Stimulated activated CD8-positive, alpha-beta memory T cell treated with anti-CD3 and anti-CD28 coated beads, Interleukin-12 subunit alpha, Interleukin-12 subunit beta, amount 100 ng/mL, for 24 hours (primary cell): ENCODE results near the gene ANKDD1A.

ENCODE experiments used
- DNase-seq: peaks from one replicate; pipeline ENCODE4 v3.0.0-alpha.2; 2020; ENCODE audit errors: extremely low read depth

Gene ANKDD1A

DNA sequence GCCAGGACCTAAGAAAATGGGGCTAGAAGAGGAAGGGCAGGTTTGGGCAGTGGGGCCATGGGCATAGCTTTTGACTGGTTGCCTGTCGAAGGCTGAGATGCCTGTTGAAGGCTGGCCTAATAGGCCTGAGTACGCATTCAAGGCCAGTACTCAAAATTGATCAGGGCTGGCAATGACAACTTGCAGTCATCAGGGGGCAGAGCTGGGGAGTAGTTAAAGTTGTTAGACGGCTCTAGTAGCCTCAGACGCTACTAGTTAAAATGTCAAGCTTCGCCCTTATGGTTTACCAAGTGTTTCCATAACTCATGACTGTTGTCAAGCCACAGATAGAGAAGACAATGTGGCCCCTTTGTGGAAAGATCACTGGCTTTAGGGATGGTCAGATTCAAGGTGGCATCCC, 49.3 kb downstream of the ANKDD1A start:
- DNase-seq = no peak

DNA sequence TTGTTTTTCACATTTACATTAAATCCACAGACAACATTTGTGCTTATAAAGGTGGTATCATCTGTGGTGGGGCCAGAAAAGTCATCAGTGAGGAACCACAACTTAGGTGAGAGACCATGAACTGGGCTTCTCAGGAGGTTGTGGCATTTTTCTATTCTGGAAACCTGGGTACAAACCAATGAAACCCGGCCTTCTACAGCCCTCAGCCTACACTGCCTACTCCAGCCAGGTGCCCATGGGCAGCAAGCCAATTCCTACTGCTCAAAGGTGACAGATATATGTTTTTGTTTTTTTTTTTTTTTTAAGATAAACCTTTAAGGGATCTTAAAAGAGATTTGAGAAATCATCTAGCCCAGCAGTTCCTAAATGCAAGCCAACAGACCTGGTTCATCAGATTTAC, 57.7 kb downstream of the ANKDD1A start:
- no peak for DNase-seq

GRCh38 chr15:64970698-64971097, 59.0 kb downstream of the ANKDD1A start:
- no peak for DNase-seq

- no peak for DNase-seq
Observed at GRCh38 chr15:64975390-64975789, 63.7 kb downstream of the ANKDD1A start.

DNA sequence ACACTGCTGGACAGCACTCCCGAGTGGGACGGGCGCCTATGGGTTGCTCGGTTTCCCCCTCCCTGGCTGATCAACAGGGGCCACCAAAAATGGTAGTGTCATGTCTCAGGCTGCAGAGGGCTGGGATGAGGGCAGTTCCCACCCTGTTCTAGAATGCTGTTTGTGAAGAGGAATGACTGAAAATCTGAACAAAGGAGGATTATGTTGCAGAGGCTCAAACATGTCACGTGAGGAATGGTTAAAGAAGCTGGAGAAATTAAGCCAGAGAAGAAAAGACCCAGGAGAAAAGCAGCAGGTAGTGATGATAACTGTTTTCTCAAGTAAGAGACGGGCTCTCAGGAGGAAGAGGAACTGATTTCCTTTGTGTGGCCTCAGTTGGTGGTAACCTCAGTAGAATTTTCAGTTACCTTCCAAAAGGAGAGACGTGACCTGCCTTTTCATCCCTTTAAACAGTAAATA, 67.6 kb downstream of the ANKDD1A start:
- no peak for DNase-seq

DNA sequence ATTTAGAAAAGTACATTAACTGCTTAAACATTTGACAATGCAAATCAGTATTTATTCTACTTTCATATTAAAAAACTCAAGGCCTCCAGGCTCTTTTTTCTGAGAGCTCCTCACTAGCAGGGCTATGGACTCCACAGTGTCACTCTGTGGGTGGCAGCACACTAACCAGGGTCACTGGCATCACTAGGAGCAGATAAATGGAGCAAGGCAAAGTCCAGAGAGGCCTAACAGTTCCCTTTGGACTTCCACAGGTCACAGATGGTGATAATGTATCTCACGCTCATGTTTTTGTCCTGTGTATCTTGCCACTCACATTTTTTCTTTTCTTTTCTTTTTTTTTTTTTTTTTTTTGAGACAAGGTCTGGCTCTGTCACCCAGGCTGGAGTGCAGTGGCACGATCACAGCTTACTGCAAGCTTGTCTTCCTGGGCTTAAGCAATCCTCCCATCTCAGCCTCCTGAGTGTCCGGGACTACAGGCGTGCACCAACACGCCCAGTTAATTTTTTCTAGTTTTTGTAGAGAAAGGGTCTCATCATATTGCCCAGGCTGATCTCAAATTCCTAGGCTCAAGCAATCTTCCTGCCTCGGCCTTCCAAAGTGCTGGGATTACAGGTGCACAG, 70.2 kb downstream of the ANKDD1A start:
- no peak for DNase-seq

- no peak for DNase-seq
Observed at GRCh38 chr15:64982472-64982871, 70.8 kb downstream of the ANKDD1A start.

- DNase-seq = no peak
Observed at GRCh38 chr15:64985366-64986033, 73.8 kb downstream of the ANKDD1A start.

DNA sequence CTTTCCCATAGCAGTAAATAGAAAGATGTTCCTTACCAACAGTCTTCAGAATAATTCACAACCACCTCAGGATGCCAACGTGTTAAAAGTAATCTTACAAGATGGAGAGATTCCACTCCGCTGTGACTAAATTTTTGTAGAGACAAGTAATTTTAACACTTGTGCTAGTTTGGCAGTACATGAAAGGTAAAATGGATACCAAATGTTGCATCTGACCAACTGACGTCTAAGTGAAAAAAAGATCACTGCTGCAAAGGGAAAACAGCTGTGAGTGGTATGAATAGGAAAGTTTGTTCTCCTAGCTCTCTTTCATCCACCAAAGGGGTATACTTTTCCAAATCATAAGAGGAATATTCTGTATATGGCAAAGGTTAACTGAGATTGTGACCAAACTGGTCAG, 75.4 kb downstream of the ANKDD1A start:
- DNase-seq = no peak

DNA sequence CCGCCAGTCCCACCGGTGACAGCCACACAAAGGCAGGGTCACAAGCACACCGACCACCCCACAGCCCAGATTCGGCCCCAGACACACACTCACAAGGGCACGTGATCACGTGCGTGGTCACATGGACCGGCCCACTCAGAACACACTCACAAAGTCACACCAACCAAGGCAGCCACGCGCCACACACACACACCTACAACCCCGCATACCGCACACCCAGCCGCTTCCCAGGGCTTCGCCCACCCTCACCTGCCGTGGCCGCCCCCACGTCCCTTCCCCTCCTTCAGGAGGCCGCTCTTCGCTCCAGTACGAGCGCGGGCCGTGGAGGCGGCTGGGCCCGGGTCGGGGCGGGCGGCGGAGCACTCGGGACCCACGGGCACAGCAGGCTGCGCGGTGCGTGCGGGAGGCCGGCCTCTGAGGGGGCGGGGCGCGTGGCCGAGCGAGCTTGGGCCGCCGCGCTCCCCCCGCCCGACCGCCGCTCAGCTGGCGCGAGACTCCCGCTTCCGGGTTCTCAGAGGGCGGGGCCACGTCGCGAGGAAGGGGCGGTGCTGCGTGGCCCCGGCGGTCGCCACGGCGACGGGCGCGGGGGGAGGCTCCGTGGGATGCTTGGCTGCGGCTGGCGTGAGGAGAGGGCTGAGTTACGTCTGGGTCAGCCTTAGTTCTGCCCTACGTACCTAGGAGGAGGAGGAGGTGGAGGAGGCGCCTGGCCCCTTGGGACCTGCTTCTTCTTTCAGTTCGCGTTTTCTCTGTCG, 77.9 kb downstream of the ANKDD1A start, which contains the start of gene SPG21:
Gene SPG21, minus strand, starts transcription at position 499 of the 752 bp plus-strand sequence. CDS start 6,345 bp downstream, outside the sequence.
- peak; percentile 76 for DNase-seq

- no peak for DNase-seq
Observed at GRCh38 chr15:64990168-64990470, 78.4 kb downstream of the ANKDD1A start.

- DNase-seq = no peak
Observed at GRCh38 chr15:64991536-64992135, 79.9 kb downstream of the ANKDD1A start.

DNA sequence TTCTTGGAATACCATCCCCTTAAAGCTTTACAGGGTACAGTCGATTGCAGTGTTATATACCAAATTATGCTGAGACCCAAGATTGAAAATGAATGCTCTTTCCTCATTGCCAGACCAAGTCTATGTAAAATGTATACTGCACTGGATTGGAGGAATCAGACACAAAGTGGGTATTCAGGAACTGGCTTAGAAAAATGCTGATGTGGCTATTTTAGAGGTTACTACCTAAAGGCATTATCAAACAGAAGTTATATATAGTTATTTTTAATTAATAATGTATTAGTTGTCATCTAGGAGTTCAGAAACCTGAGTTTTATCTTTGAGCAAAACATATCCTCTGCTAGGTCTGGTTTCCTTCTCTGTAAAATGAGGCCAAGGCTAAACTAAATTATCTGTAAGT, 81.6 kb downstream of the ANKDD1A start:
- no peak for DNase-seq

DNA sequence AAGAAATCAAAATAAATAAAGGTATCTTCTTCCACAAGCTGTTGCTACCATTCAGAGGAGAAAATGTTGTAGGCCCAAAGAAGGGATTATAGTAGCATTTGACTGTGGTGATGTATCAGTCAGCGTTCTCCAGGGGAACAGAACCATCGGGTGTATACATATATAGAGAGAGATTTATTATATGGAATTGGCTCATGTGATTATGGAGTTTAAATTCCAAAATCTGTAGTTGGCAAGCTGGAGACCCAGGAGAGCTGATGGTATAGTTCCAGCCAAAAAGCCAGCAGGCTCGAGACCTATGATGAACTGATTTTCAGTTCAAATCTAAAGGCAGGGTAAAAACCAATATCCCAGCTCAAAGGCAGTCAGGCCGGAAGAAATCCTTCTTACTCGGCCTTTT, 85.4 kb downstream of the ANKDD1A start:
- no peak for DNase-seq

DNA sequence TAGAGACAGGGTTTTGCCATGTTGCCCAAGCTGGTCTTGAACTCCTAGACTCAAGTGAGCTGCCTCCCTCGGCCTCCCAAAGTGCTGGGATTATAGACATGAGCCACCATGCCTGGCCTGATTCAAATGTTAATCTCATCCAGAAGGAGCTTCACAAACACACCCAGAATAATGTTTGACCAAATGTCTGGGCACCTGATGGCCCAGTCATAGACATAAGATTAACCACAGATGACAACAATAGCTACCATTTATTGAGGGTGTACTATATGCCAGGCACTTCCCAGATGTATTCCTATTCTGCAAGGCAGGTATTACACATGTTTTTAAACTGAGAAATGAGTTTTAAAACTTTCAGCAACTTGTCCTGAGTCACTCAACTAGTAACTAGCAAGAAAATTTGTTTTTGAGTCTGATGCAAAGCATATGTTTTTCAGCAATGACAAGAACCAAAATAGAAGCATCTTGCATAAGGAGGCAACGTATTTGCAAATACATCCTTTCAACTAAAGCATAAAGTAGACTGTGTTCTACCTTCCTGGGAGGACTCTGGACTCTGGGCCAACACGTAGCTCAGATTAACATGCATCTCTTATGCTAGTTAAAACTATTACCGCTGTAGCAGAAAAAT, 86.2 kb downstream of the ANKDD1A start:
- DNase-seq = no peak

GRCh38 chr15:65004993-65005392, 93.3 kb downstream of the ANKDD1A start:
- no peak for DNase-seq

DNA sequence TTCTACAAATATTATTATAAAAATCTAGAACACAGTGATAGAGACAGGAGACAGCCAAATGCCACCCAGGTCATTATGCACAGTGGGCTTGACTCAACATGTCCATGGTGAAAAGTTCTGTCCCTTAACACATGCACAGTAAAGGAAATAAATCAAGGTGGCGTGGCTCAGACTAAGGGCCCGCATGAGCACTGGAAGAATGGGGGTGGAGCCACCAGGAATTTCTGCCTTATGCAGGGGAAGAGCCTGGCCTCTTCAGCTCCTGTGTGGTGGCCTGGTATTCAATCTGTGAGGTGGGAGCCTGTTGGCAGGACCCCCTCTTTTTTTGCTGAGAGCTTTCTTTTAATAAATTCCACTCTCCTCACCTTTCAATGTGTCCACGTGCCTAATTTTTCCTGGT, 95.2 kb downstream of the ANKDD1A start:
- no peak for DNase-seq
